Heart left ventricle (tissue), 13 donors: ENCODE results near the gene VEZF1.

ENCODE experiments used
- CTCF ChIP-seq, 12 donors: fragments of 200-600 bp; sonication (generic) in 4 of 12; IDR thresholded peaks; one replicate each; pipeline versions ENCODE4 v1.5.0 to v1.8.0; 2018 to 2022; ENCODE audit warnings: antibody characterized with exemption in 12 of 12, mild to moderate bottlenecking in 5 of 12
- POLR2A ChIP-seq, 2 donors: fragments of 450-650 bp; IDR thresholded peaks; one replicate each; pipeline ENCODE4 v1.6.1; 2017; ENCODE audit warnings: antibody characterized with exemption in 2 of 2, mild to moderate bottlenecking in 2 of 2, moderate library complexity in 2 of 2
- donor health status: ischemic (EF 13 %, LVEDD 7.1; RV severe dilation, severe dysfunction).
- donor health status: DM: no; HTN: yes; CAD: no.
- donor health status: DM: no; HTN: no; CAD: no.
- donor health status: ischemic (EF 25% LVEDD 6.9; RV normal size, moderate dysfunction).
- donor health status: ischemic (EF 25% LVEDD 5.7; RV mildly dilated, moderate dysfunction).
- donor health status: ischemic (EF 35%, LVEDD 5.7; RV mildly dilated, moderate dysfunction).
- donor health status: nonischemic (EF 11% LVEDD 7.7; RV severe dilation, severe dysfunction).
- donor health status: DM: yes; HTN: yes; CAD: no.
- donor health status: PGD.
- donor health status: ischemic (EF 29% LVEDD 5.4; RV normal size, mild dysfunction).
- donor health status: nonischemic (EF 23%, LVEDD 6.1; RV moderate dilation, normal function).

GRCh38 chr17:57984261-57984890 lies 3.7 kb downstream of the VEZF1 start:
- no peak for TF ChIP-seq CTCF (IDR thresholded peaks at IDR 0.05)
- no peak for TF ChIP-seq POLR2A (IDR thresholded peaks at IDR 0.05)
